Endothelial cell of umbilical vein (primary cell): ENCODE data around the gene TMEM63B. TPM values are rescaled to one million over a fixed set of nuclear protein-coding genes. Genes with fewer than 3 reads are reported as not detected.

Experiments
- BruUV-seq: library from RNA; stranded (reverse); fragments of 400-500 nt; replicated peaks from 2 replicates; lab custom pipeline; 2021; lab: Mats Ljungman, UMichigan
- CTCF ChIA-PET: fragments of 300-600, 350-600 bp; sonication (Branson Sonifier 250); formaldehyde crosslinking; loops from one replicate; lab custom pipeline; 2021; ENCODE audit warnings: antibody characterized with exemption, inconsistent platforms; lab: Charles Lee
- POLR2A ChIA-PET: fragments of 300-600, 350-600 bp; sonication (Branson Sonifier 250); formaldehyde crosslinking; loops from one replicate; lab custom pipeline; 2021; ENCODE audit warnings: antibody characterized with exemption, inconsistent platforms; lab: Charles Lee
- DNase-seq: peaks from one replicate; pipeline ENCODE4 v3.0.0-alpha.2; 2011; ENCODE audit warnings: low read depth, low spot score
- FAIRE-seq: peaks from 2 replicates; lab custom pipeline; 2011; peaks lifted over from hg19 to GRCh38; lab: Jason Lieb, UNC
- H2AFZ ChIP-seq: 2 replicates; pipeline ENCODE4 v1.6.0; 2012; ENCODE audit warnings: low read depth, low read length, control low read depth, inconsistent platforms
- H3K27ac ChIP-seq: 2 replicates; pipeline ENCODE4 v1.5.1; 2011; ENCODE audit warnings: low read depth, mild to moderate bottlenecking, control low read depth, low read length, moderate library complexity; ENCODE audit not compliant: insufficient read depth
- H3K27me3 ChIP-seq, 2 experiments: 2 replicates each; pipeline versions ENCODE4 v1.6.0 to v1.6.1; 2011; ENCODE audit warnings: low read length in 2 of 2, mixed read lengths in 1 of 2; ENCODE audit not compliant: control insufficient read depth in 2 of 2, insufficient read depth in 2 of 2
- H3K36me3 ChIP-seq, 2 experiments: 2 replicates in 1 of 2; 3 replicates in 1 of 2; pipeline ENCODE4 v1.5.1; 2011; ENCODE audit warnings: low read length in 2 of 2, mild to moderate bottlenecking in 1 of 2, moderate library complexity in 1 of 2; ENCODE audit not compliant: control insufficient read depth in 2 of 2, insufficient read depth in 2 of 2; ENCODE audit errors: extremely low read depth in 1 of 2
- H3K4me1 ChIP-seq: 3 replicates; pipeline ENCODE4 v1.5.1; 2011; ENCODE audit warnings: mild to moderate bottlenecking, low read length; ENCODE audit not compliant: control insufficient read depth, insufficient read depth; ENCODE audit errors: extremely low read depth
- H3K4me2 ChIP-seq: 2 replicates; pipeline ENCODE4 v1.6.1; 2011; ENCODE audit warnings: low read length, control low read depth, mixed read lengths; ENCODE audit not compliant: insufficient read depth
- H3K4me3 ChIP-seq, 3 experiments: fragments of 200-600 bp in 1 of 3; sonication (generic), shearing (Covaris generic) in 1 of 3; replicated peaks in 1 of 3; 2 replicates each; pipeline ENCODE4 v1.5.1; 2011 to 2016; ENCODE audit warnings: control low read depth in 3 of 3, low read length in 3 of 3, mild to moderate bottlenecking in 2 of 3, inconsistent platforms in 1 of 3, low read depth in 1 of 3, moderate library complexity in 1 of 3; ENCODE audit not compliant: insufficient read depth in 1 of 3
- H3K79me2 ChIP-seq: 2 replicates; pipeline ENCODE4 v1.6.0; 2012; ENCODE audit warnings: low read length, inconsistent platforms; ENCODE audit not compliant: control insufficient read depth, insufficient read depth
- H3K9ac ChIP-seq: replicated peaks from 2 replicates; pipeline ENCODE3; 2011; ENCODE audit warnings: low read length, control low read depth; ENCODE audit not compliant: insufficient read depth; ENCODE audit errors: extremely low read depth
- H3K9me1 ChIP-seq: replicated peaks from 3 replicates; pipeline ENCODE4 v1.6.0; 2011; ENCODE audit warnings: mild to moderate bottlenecking, low read length; ENCODE audit not compliant: control insufficient read depth, insufficient read depth; ENCODE audit errors: extremely low read depth
- H3K9me3 ChIP-seq: replicated peaks from 2 replicates; pipeline ENCODE4 v1.5.1; 2012; ENCODE audit warnings: low read length, inconsistent platforms; ENCODE audit not compliant: control insufficient read depth, insufficient read depth
- H4K20me1 ChIP-seq: replicated peaks from 2 replicates; pipeline ENCODE3; 2011; ENCODE audit warnings: mild to moderate bottlenecking, low read length; ENCODE audit not compliant: control insufficient read depth, insufficient read depth; ENCODE audit errors: extremely low read depth
- EZH2 ChIP-seq: IDR thresholded peaks from 2 replicates; pipeline ENCODE4 v1.6.1; 2012; ENCODE audit warnings: borderline replicate concordance, low read depth, mild to moderate bottlenecking, moderate library complexity, low read length, inconsistent platforms; ENCODE audit not compliant: severe bottlenecking
- FOS ChIP-seq: IDR thresholded peaks from 2 replicates; pipeline ENCODE4 v1.6.1; 2011; ENCODE audit warnings: mild to moderate bottlenecking, low read length, moderate library complexity, borderline replicate concordance; ENCODE audit not compliant: insufficient read depth
- GATA2 ChIP-seq: IDR thresholded peaks from 2 replicates; pipeline ENCODE4 v1.7.0; 2011; ENCODE audit warnings: low read depth, mild to moderate bottlenecking, moderate library complexity, mixed read lengths, low read length; ENCODE audit not compliant: insufficient read length, insufficient read depth
- JUN ChIP-seq: IDR thresholded peaks from 2 replicates; pipeline ENCODE4 v1.6.1; 2011; ENCODE audit warnings: borderline replicate concordance, low read depth; ENCODE audit not compliant: insufficient read length, insufficient read depth
- MYC ChIP-seq: IDR thresholded peaks from one replicate; pipeline ENCODE4 v1.6.1; 2011; ENCODE audit warnings: mild to moderate bottlenecking, low read depth, low read length
- POLR2A ChIP-seq: IDR thresholded peaks from 2 replicates; pipeline ENCODE4 v1.6.1; 2012; ENCODE audit warnings: low read depth, mild to moderate bottlenecking, control low read depth, low read length
- POLR2AphosphoS5 ChIP-seq: IDR thresholded peaks from 2 replicates; pipeline ENCODE4 v1.6.1; 2012; ENCODE audit warnings: low read depth, mild to moderate bottlenecking, control low read depth, low read length, moderate library complexity; ENCODE audit not compliant: insufficient read depth
- dilution Hi-C: fragments of 300-500 bp; cut with MboI; formaldehyde crosslinking; loops from one replicate; pipeline ENCODE4 v1.15.0; 2019; ENCODE audit warnings: low sequenced_read_pairs; ENCODE audit not compliant: extremely low pct_ligation_motif_present
- intact Hi-C: fragments of 100-400 bp; cut with micrococcal nuclease; formaldehyde crosslinking; loops from one replicate; pipeline ENCODE4 v1.10.0; 2022
- polyA plus RNA-seq, 4 experiments: library from polyadenylated mRNA; depleted of rRNA in 3 of 4; stranded (reverse) in 3 of 4; unstranded in 1 of 4; fragments of >200 nt; gene quantifications; 2 replicates each; pipeline versions ENCODE4 v1.2.1 to v1.2.3, GENCODE V29; 2011 to 2012; ENCODE audit warnings: missing spikeins in 1 of 4
- total RNA-seq: library from RNA; stranded (reverse); gene quantifications from 2 replicates; pipeline ENCODE4 v1.2.3, GENCODE V29; 2021
- TF ChIP-seq, protein P1 (sequence below), 2 donors: IDR thresholded peaks; 1 replicate in 1 of 2; 2 replicates in 1 of 2; pipeline ENCODE4 v1.5.1; 2011; ENCODE audit warnings: low read length in 2 of 2, mild to moderate bottlenecking in 2 of 2, moderate library complexity in 2 of 2, control low read depth in 1 of 2, inconsistent platforms in 1 of 2, low read depth in 1 of 2; ENCODE audit not compliant: insufficient read depth in 1 of 2; ENCODE audit errors: extremely low read depth in 1 of 2
- TF ChIP-seq, protein P2 (sequence below): IDR thresholded peaks from 2 replicates; pipeline ENCODE4 v1.6.1; 2011; ENCODE audit not compliant: insufficient read depth, insufficient read length

The TMEM63B gene
- total and polyA plus RNA-seq, 2 donors (not counting 3 experiments of a cell fraction or from before 2014, with no cell fraction given) = 49.7 to 56.1 TPM

DNA sequence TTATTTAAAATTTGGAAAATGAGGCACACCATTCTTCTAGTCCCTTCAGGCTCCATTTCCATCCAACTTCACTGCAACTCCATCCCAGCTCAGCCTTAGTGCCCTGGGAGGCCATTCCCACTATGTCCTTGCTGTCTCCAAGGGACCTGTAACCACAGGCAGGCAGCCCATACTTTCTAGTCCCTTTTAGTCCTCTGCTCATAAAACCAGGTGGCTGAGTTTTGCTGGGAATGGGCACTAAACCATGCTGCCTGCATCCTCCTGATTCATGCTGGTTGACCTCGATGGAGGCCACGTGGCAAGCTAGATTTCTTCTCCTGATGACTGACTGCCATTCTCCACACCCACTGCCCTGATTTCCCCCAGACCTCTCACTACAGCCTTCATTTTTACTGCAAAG is 61.9 kb downstream of the TMEM63B start:
- BruUV-seq = no TSS peak
- FAIRE-seq = no peak
- dilution Hi-C loops = no loop called here

More for the DNA sequence above, 61.9 kb downstream of the TMEM63B start:
- intact Hi-C loops = no loop called here
- Histone ChIP-seq H2AFZ (no peak overlapping the region), H3K27me3 (no peaks in the 10 kb centered on the region), H3K4me2 (no peak overlapping the region), H3K4me1 (peaks cover 29% of the 10 kb centered on the region), H3K4me3 (no peak overlapping the region), H3K79me2 (no peaks in the 10 kb centered on the region), H3K9ac (no peak overlapping the region), H3K9me1 (no peaks in the 10 kb centered on the region), H4K20me1 (no peaks in the 10 kb centered on the region), H3K27ac (no peak overlapping the region), H3K9me3 (no peaks in the 10 kb centered on the region), H3K36me3 (no peaks in the 10 kb centered on the region)
- POLR2A ChIA-PET = interaction anchor here (0.6 to 1.0 kb wide), 2 partner anchors 93 to 532 kb away, joined by 3 to 4 read pairs; no protein-coding TSS in a partner anchor
- CTCF ChIA-PET = interaction anchor here (0.8 to 1.9 kb wide), 5 partner anchors 9 to 48 kb away, joined by 3 to 6 read pairs (median 4); no protein-coding TSS in a partner anchor
- DNase-seq = no peak
- no peak for TF ChIP-seq MYC
- no peak for TF ChIP-seq GATA2
- TF ChIP-seq POLR2A = no peak
- TF ChIP-seq JUN = no peak
- TF ChIP-seq, protein P1, sequence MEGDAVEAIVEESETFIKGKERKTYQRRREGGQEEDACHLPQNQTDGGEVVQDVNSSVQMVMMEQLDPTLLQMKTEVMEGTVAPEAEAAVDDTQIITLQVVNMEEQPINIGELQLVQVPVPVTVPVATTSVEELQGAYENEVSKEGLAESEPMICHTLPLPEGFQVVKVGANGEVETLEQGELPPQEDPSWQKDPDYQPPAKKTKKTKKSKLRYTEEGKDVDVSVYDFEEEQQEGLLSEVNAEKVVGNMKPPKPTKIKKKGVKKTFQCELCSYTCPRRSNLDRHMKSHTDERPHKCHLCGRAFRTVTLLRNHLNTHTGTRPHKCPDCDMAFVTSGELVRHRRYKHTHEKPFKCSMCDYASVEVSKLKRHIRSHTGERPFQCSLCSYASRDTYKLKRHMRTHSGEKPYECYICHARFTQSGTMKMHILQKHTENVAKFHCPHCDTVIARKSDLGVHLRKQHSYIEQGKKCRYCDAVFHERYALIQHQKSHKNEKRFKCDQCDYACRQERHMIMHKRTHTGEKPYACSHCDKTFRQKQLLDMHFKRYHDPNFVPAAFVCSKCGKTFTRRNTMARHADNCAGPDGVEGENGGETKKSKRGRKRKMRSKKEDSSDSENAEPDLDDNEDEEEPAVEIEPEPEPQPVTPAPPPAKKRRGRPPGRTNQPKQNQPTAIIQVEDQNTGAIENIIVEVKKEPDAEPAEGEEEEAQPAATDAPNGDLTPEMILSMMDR (IDR thresholded peaks at IDR 0.05; ENCODE audit: extremely low read depth in 1 of 2, insufficient read depth in 1 of 2, low read depth in 1 of 2, low read length in 2 of 2) = no peak
- no peak for TF ChIP-seq EZH2
- TF ChIP-seq, protein P2, sequence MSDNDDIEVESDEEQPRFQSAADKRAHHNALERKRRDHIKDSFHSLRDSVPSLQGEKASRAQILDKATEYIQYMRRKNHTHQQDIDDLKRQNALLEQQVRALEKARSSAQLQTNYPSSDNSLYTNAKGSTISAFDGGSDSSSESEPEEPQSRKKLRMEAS = no peak
- TF ChIP-seq POLR2AphosphoS5 = no peak
- TF ChIP-seq FOS = no peak
